GM18858 (cell line): ENCODE data around the gene OTOP3.

ENCODE experiments used
- ATAC-seq: cut with Tn5 transposase; IDR thresholded peaks from one replicate; pipeline ENCODE4 v1.9.1; 2021; ENCODE audit not compliant: unreplicated experiment

The OTOP3 gene

DNA sequence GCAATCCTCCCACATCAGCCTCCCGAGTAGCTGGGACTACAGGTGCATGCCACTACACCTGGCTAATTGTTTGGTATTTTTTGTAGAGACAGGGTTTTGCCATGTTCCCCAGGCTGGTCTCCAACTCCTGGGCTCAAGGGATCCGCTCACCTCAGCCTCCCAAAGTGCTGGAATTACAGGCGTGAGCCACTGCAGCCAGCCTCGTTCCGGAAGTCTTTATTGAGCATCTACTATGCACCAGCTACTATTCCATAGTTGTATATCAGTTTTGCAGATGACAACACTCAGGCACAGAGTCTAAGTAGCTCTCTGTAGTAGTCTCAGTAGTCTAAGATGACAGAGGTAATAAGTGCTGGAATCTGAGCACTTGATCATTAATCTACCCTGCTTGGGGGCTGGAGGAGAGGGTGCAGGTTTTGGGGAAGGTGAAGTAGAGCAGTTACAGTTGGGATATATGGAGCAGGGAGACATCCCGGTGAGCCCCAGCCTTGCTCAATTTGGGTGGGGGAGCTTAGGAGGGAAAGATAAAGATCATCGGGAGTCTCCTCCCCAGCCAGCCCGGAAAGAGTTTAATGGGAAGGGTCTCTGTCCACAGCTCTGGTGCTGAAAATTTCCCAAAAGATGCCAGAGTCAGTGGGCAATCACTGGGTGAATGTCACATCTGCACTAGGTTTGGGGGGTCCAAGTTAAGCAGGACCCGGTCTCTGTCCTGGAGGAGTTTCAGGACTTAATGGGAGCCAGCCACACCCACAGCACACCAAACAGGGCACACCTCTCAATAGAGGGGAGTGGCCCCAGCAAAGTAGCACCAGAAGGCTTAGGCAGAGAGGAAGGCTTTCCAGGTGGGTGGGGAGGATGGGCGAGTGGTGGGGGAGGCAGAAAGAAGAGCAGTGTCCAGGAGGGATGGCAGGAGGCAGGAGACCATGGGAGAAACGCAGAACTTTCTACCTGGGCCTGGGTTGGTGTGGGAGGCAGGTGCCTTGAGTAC is 1.7 kb downstream of the OTOP3 start:
- ATAC-seq: no peak

- ATAC-seq: no peak
Measured at GRCh38 chr17:74938194-74938950, 2.7 kb downstream of the OTOP3 start.

- no peak for ATAC-seq
Measured at GRCh38 chr17:74939534-74939933, 3.8 kb downstream of the OTOP3 start.

GRCh38 chr17:74941128-74941725 is 5.5 kb downstream of the OTOP3 start:
- ATAC-seq: no peak

DNA sequence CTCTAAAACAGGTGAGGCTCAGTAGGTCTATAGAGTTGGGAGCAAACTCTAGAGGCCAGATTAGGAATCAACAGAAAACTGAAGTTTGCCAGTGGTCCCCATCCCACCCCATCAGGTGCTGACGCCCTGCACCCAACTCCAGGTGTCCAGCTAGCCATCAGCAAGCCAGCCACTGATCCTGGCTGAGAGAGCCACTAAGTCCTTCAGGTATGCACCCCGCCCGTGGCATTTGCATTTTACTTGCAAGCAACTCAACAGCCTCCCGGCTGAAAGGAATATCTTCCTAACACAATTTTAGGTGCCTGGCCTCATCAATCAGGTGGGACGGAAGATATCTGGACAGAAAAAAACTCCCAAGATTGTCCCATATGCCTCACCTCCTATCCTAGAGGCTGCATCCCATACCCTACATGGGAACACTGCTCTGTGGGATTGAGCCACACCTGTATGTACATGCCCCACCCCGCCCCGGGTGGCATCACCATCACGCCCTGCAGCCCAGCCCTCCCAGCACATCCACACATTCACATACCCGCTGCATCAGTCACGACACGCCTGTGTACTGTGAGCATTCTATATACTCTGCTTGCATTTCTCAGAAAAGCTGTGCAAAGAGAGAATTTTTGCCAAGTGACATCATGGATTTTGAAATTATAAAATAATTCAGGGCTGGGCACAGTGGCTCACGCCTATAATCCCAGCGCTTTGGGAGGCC is 8.3 kb downstream of the OTOP3 start:
- ATAC-seq: no peak

- ATAC-seq: no peak
Measured at GRCh38 chr17:74945543-74945942, 9.8 kb downstream of the OTOP3 start.

GRCh38 chr17:74946641-74947040 is 10.9 kb downstream of the OTOP3 start:
- ATAC-seq: no peak

GRCh38 chr17:74947041-74947754 is 11.5 kb downstream of the OTOP3 start:
- no peak for ATAC-seq

GRCh38 chr17:74949455-74950115 is 13.9 kb downstream of the OTOP3 start:
- ATAC-seq: no peak

GRCh38 chr17:74950207-74950606 is 14.5 kb downstream of the OTOP3 start:
- ATAC-seq: no peak

GRCh38 chr17:74951065-74951464 is 15.4 kb downstream of the OTOP3 start:
- no peak for ATAC-seq

- no peak for ATAC-seq
Measured at GRCh38 chr17:74951680-74952421, 16.2 kb downstream of the OTOP3 start.

DNA sequence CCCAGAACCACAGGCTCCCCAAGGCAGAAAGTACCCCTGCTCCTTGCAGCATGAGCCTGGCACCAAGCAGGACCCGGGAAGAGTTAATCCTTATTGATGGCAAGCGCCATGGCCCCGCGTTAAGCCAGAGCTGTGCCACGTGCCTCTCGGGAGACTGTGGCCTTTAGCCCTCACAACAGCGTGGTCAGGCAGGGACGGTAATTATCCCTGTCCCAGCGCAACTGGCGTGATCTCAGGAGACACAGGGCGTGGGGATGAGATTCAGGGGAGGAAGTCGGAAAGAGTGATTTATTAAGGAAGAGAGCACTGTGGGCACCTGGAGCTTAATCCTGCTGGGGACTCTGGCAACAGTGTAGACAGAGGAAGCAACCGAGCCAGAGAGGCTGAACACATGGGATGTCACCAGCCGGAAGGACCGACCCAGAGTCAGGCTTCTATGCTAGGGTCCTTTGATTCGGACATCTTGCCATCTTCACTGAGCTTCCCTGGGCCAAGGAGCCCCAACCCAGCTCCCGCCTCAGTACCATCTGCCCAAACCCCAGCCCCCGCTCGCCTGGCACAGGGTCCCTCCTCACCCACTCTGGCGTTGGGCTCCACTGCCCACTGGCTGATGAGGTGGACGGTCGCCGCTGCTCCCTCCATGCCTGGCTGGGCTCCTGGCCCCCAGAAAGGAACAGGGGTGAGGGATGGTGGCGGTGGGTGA is 16.9 kb downstream of the OTOP3 start:
- no peak for ATAC-seq

DNA sequence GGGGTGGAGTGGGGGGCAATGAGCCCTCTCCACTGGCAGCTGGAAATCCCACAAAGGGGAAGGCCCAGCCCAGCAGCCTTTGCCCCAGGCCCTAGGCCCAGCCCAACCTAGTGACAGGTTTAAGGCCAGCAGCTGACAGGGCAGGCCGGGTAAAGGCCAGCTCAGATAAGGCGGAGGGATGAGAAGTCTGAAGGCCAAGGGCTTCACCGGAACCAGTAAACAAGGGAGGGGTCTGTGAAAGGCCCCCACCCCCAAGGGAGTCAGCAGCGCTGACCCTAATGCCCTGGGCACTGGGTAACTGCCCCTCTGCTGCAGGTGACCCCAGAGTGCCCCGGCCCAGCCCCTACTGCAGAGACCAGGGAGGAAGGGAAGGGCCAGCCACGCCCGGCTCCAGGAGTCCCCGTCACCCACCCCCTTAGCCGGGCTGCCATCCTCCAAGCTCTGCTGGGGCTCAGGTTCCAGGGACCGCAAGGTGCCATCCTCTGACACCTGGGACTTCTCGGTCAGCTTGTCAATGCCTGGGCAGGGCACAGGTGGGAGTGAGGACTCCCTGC is 17.5 kb downstream of the OTOP3 start:
- ATAC-seq: no peak

DNA sequence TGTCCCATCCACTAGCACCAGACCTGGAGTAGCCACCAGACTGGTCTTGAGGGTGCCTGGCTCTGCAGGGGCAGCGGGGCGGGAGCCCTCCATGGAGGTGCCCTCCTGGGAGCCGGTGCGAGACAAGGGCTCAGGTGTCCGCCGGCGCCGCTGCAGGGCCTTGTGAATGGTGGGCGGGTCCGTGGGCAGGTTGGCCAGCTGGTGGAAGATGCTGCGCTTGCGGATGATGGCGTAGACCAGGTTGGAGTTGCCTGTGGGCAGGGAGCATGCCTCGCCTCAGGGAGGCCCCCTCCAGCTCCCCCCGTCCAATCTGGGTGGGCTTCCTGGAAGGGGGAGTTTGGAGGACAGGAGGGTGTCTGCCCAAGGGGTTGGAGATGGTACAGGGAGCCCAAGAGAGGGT is 18.4 kb downstream of the OTOP3 start:
- no peak for ATAC-seq

GRCh38 chr17:74954665-74955421 is 19.1 kb downstream of the OTOP3 start:
- no peak for ATAC-seq

DNA sequence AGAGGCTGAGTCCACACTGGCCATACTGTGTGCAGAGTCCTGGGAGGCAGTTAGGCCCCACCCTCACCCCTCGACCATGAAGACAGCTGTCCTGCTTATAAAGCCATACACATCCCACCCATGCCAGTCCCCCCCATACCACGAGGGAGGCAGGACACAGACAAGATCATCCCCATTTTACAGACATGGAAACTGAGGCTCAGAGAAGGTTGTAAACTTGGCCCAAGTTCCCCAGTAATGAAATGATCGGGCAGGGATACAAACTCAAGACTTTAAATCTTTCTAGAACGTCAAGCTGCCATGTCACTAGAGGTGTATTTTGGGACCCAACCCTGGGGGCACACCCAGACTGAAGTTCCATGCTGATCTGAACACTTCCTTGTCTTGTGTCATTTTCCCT is 20.4 kb downstream of the OTOP3 start:
- ATAC-seq: no peak
